Parathyroid adenoma (tissue), 2 donors: ENCODE measurements around the gene FRS3.

Source experiments
- H2AFZ ChIP-seq: fragments of 300-600 bp; sonication (generic); one replicate; pipeline ENCODE4 v1.7.0; 2017; ENCODE audit warnings: antibody characterized with exemption, mild to moderate bottlenecking
- H3K27ac ChIP-seq: fragments of 300-600 bp; sonication (generic); one replicate; pipeline ENCODE4 v1.7.0; 2017
- H3K27me3 ChIP-seq: fragments of 300-600 bp; sonication (generic); one replicate; pipeline ENCODE4 v1.7.0; 2017; ENCODE audit warnings: low read length; ENCODE audit not compliant: control insufficient read depth, insufficient read depth
- H3K36me3 ChIP-seq: fragments of 300-600 bp; sonication (generic); one replicate; pipeline ENCODE4 v1.7.0; 2017; ENCODE audit warnings: low read length; ENCODE audit not compliant: control insufficient read depth, insufficient read depth
- H3K4me1 ChIP-seq: fragments of 300-600 bp; sonication (generic); one replicate; pipeline ENCODE4 v1.7.0; 2017; ENCODE audit warnings: control low read depth
- H3K4me2 ChIP-seq: fragments of 300-600 bp; sonication (generic); one replicate; pipeline ENCODE4 v1.7.0; 2017; ENCODE audit warnings: low read length
- H3K4me3 ChIP-seq: fragments of 300-600 bp; sonication (generic); one replicate; pipeline ENCODE4 v1.7.0; 2017; ENCODE audit warnings: low read depth, low read length
- H3K79me2 ChIP-seq: fragments of 300-600 bp; sonication (generic); one replicate; pipeline ENCODE4 v1.7.0; 2017; ENCODE audit warnings: control low read depth
- H3K9ac ChIP-seq: fragments of 300-600 bp; sonication (generic); one replicate; pipeline ENCODE4 v1.7.0; 2017; ENCODE audit warnings: mild to moderate bottlenecking
- H3K9me3 ChIP-seq: fragments of 300-600 bp; sonication (generic); one replicate; pipeline ENCODE4 v1.7.0; 2017; ENCODE audit warnings: low read length; ENCODE audit not compliant: control insufficient read depth
- CTCF ChIP-seq: fragments of 300-600 bp; sonication (generic); IDR thresholded peaks from one replicate; pipeline ENCODE4 v1.7.0; 2017; ENCODE audit warnings: antibody characterized with exemption, mild to moderate bottlenecking
- donor health status: primary hyperparathyroidism.

Gene FRS3

GRCh38 chr6:41791305-41791704 is 11.6 kb upstream of the FRS3 start:
- Histone ChIP-seq H3K27ac (no peak overlapping the region), H3K36me3 (no peaks in the 10 kb centered on the region), H3K4me1 (no peaks in the 10 kb centered on the region), H3K27me3 (no peaks in the 10 kb centered on the region), H3K9me3 (no peaks in the 10 kb centered on the region), H3K4me3 (no peak overlapping the region), H3K79me2 (no peaks in the 10 kb centered on the region), H3K4me2 (no peak overlapping the region), H3K9ac (no peak overlapping the region), H2AFZ (no peak overlapping the region)
- TF ChIP-seq CTCF = no peak

- H3K4me1 ChIP-seq = peaks cover 6% of the 10 kb centered on the region
- H3K4me3 ChIP-seq = no peak overlapping the region
Observed at GRCh38 chr6:41790045-41790444, 10.3 kb upstream of the FRS3 start.

GRCh38 chr6:41789390-41789724 is 9.7 kb upstream of the FRS3 start:
- Histone ChIP-seq H3K27ac (no peak overlapping the region), H3K9me3 (no peaks in the 10 kb centered on the region), H3K79me2 (no peaks in the 10 kb centered on the region), H3K4me2 (no peak overlapping the region), H2AFZ (no peak overlapping the region), H3K4me3 (no peak overlapping the region), H3K9ac (no peak overlapping the region), H3K4me1 (peaks cover 6% of the 10 kb centered on the region), H3K36me3 (no peaks in the 10 kb centered on the region), H3K27me3 (no peaks in the 10 kb centered on the region)
- no peak for TF ChIP-seq CTCF

More at GRCh38 chr6:41790045-41790444, 10.3 kb upstream of the FRS3 start:
- Histone ChIP-seq H2AFZ (no peak overlapping the region), H3K9me3 (no peaks in the 10 kb centered on the region), H3K79me2 (no peaks in the 10 kb centered on the region), H3K36me3 (no peaks in the 10 kb centered on the region), H3K27me3 (no peaks in the 10 kb centered on the region), H3K9ac (no peak overlapping the region), H3K27ac (no peak overlapping the region), H3K4me2 (no peak overlapping the region)
- no peak for TF ChIP-seq CTCF

- Histone ChIP-seq H3K27ac (peak within 1 kb of the TSS; percentile 92), H3K27me3 (no peaks in the 10 kb centered on the region), H3K9me3 (no peaks in the 10 kb centered on the region), H3K36me3 (no peaks in the 10 kb centered on the region), H3K4me1 (peaks cover 6% of the 10 kb centered on the region), H3K4me2 (peak within 1 kb of the TSS; percentile 94), H3K4me3 (peak within 1 kb of the TSS; percentile 99), H3K79me2 (no peaks in the 10 kb centered on the region), H3K9ac (peak within 1 kb of the TSS; percentile 41), H2AFZ (peak within 1 kb of the TSS; percentile 94)
- peak; percentile 94 for TF ChIP-seq CTCF
Observed at GRCh38 chr6:41787219-41787917, 7.7 kb upstream of the FRS3 start, which contains the start of gene TOMM6. TOMM6 (plus strand) TSS chr6:41787694; CDS start chr6:41787698, 4 bp downstream.
